OCI-LY1 (cell line): ENCODE measurements around the gene SLC35F2.

ENCODE experiments used
- H2AFZ ChIP-seq: fragments of 200-600 bp; sonication (generic), shearing (Covaris generic); 2 replicates; pipeline ENCODE4 v1.6.0; 2014; ENCODE audit warnings: antibody characterized with exemption, mild to moderate bottlenecking, low read length
- H3F3A ChIP-seq: fragments of 200-600 bp; sonication (generic), shearing (Covaris generic); 2 replicates; pipeline ENCODE4 v1.6.0; 2014; ENCODE audit warnings: mild to moderate bottlenecking, antibody characterized with exemption, low read length, moderate library complexity; ENCODE audit not compliant: insufficient read depth
- H3K27ac ChIP-seq: fragments of 200-600 bp; sonication (generic); 2 replicates; pipeline ENCODE4 v1.5.1; 2014; ENCODE audit warnings: low read length, mixed run types, mild to moderate bottlenecking, low read depth; ENCODE audit not compliant: poor library complexity, severe bottlenecking
- H3K27me3 ChIP-seq: fragments of 200-600 bp; sonication (generic); 2 replicates; pipeline ENCODE4 v1.6.0; 2014; ENCODE audit warnings: antibody characterized with exemption, mild to moderate bottlenecking, low read length, moderate library complexity; ENCODE audit not compliant: insufficient read depth
- H3K36me3 ChIP-seq: fragments of 200-600 bp; sonication (generic); 2 replicates; pipeline ENCODE4 v1.6.1; 2014; ENCODE audit warnings: mild to moderate bottlenecking, antibody characterized with exemption, low read length, moderate library complexity, mixed read lengths; ENCODE audit not compliant: insufficient read depth
- H3K4me1 ChIP-seq: fragments of 200-600 bp; sonication (generic); 2 replicates; pipeline ENCODE4 v1.5.1; 2014; ENCODE audit warnings: mild to moderate bottlenecking, low read length, moderate library complexity; ENCODE audit not compliant: insufficient read depth, severe bottlenecking
- H3K4me2 ChIP-seq: fragments of 200-600 bp; sonication (generic), shearing (Covaris generic); 2 replicates; pipeline ENCODE4 v1.6.1; 2014; ENCODE audit warnings: low read length
- H3K4me3 ChIP-seq: fragments of 200-600 bp; sonication (generic); 2 replicates; pipeline ENCODE4 v1.5.1; 2014; ENCODE audit warnings: low read length, low read depth, mild to moderate bottlenecking, mixed read lengths; ENCODE audit not compliant: poor library complexity, severe bottlenecking
- H3K79me2 ChIP-seq: fragments of 200-600 bp; shearing (Covaris generic); 2 replicates; pipeline ENCODE4 v1.6.1; 2016; ENCODE audit warnings: mixed run types, low read length, mixed read lengths; ENCODE audit not compliant: insufficient read depth
- H3K9ac ChIP-seq: fragments of 200-600 bp; sonication (generic), shearing (Covaris generic); 2 replicates; pipeline ENCODE4 v1.6.1; 2014; ENCODE audit warnings: mild to moderate bottlenecking, low read length, mixed read lengths
- H3K9me2 ChIP-seq: fragments of 200-600 bp; sonication (generic), shearing (Covaris generic); 2 replicates; pipeline ENCODE4 v1.6.1; 2014; ENCODE audit warnings: low read depth, mild to moderate bottlenecking, low read length, mixed read lengths
- H3K9me3 ChIP-seq: fragments of 200-600 bp; shearing (Covaris generic); 2 replicates; pipeline ENCODE4 v1.6.1; 2014; ENCODE audit warnings: low read length, mixed read lengths
- H4K20me1 ChIP-seq: fragments of 200-600 bp; sonication (generic), shearing (Covaris generic); 2 replicates; pipeline ENCODE4 v1.6.0; 2016; ENCODE audit warnings: mild to moderate bottlenecking, low read length; ENCODE audit not compliant: insufficient read depth
- CTCF ChIP-seq: fragments of 200-600 bp; sonication (generic), shearing (Covaris generic); IDR thresholded peaks from 2 replicates; pipeline ENCODE4 v1.5.1; 2017; ENCODE audit warnings: mild to moderate bottlenecking, antibody characterized with exemption, low read length, moderate library complexity, mixed read lengths
- EZH2 ChIP-seq: fragments of 200-600 bp; sonication (generic), shearing (Covaris generic); IDR thresholded peaks from 2 replicates; pipeline ENCODE4 v1.8.0; 2017; ENCODE audit warnings: borderline replicate concordance, mixed run types, mild to moderate bottlenecking, antibody characterized with exemption, low read length, moderate library complexity, mixed read lengths

Gene SLC35F2

GRCh38 chr11:107853070-107853469 lies 5.5 kb downstream of the SLC35F2 start:
- H3K4me2 ChIP-seq, result no peak overlapping the region
- peaks cover 17% of the 10 kb centered on the region for H3K4me1 ChIP-seq
- no peak overlapping the region for H2AFZ ChIP-seq
- H3K9me3 ChIP-seq, result no peaks in the 10 kb centered on the region
- H3K79me2 ChIP-seq, result peaks cover 63% of the 10 kb centered on the region
- no peaks in the 10 kb centered on the region for H3F3A ChIP-seq
- H3K36me3 ChIP-seq, result peaks cover 6% of the 10 kb centered on the region; the same call in 1 of the 2 replicates
- no peaks in the 10 kb centered on the region for H4K20me1 ChIP-seq
- H3K27me3 ChIP-seq, result no peaks in the 10 kb centered on the region
- H3K27ac ChIP-seq, result no peak overlapping the region
- no peaks in the 10 kb centered on the region for H3K9me2 ChIP-seq
- TF ChIP-seq CTCF (no peak), EZH2 (no peak)
- no peak overlapping the region for H3K4me3 ChIP-seq
- H3K9ac ChIP-seq, result no peak overlapping the region

GRCh38 chr11:107851704-107852310 lies 6.8 kb downstream of the SLC35F2 start:
- Histone ChIP-seq H2AFZ (no peak overlapping the region), H3K27me3 (no peaks in the 10 kb centered on the region), H3K4me2 (no peak overlapping the region), H3F3A (no peaks in the 10 kb centered on the region), H3K36me3 (peaks cover 6% of the 10 kb centered on the region; the same call in 1 of the 2 replicates), H3K4me1 (peaks cover 14% of the 10 kb centered on the region), H3K79me2 (peaks cover 60% of the 10 kb centered on the region), H3K9ac (no peak overlapping the region), H3K9me3 (no peaks in the 10 kb centered on the region), H3K4me3 (no peak overlapping the region), H3K27ac (no peak overlapping the region), H3K9me2 (no peaks in the 10 kb centered on the region), H4K20me1 (no peaks in the 10 kb centered on the region)
- TF ChIP-seq EZH2 (no peak), CTCF (no peak)

- Histone ChIP-seq H2AFZ (no peak overlapping the region), H3K36me3 (peaks cover 7% of the 10 kb centered on the region), H3K27me3 (no peaks in the 10 kb centered on the region), H3K9ac (no peak overlapping the region), H4K20me1 (no peaks in the 10 kb centered on the region), H3K79me2 (peaks cover 61% of the 10 kb centered on the region), H3K4me3 (no peak overlapping the region), H3K9me3 (no peaks in the 10 kb centered on the region), H3K27ac (no peak overlapping the region), H3K9me2 (no peaks in the 10 kb centered on the region), H3F3A (no peaks in the 10 kb centered on the region), H3K4me1 (peaks cover 13% of the 10 kb centered on the region), H3K4me2 (no peak overlapping the region)
- TF ChIP-seq EZH2, result no peak
- TF ChIP-seq CTCF, result no peak
Observed at GRCh38 chr11:107849790-107850189, 8.8 kb downstream of the SLC35F2 start.
